ENCODE data around the gene WBP2NL.

DNA sequence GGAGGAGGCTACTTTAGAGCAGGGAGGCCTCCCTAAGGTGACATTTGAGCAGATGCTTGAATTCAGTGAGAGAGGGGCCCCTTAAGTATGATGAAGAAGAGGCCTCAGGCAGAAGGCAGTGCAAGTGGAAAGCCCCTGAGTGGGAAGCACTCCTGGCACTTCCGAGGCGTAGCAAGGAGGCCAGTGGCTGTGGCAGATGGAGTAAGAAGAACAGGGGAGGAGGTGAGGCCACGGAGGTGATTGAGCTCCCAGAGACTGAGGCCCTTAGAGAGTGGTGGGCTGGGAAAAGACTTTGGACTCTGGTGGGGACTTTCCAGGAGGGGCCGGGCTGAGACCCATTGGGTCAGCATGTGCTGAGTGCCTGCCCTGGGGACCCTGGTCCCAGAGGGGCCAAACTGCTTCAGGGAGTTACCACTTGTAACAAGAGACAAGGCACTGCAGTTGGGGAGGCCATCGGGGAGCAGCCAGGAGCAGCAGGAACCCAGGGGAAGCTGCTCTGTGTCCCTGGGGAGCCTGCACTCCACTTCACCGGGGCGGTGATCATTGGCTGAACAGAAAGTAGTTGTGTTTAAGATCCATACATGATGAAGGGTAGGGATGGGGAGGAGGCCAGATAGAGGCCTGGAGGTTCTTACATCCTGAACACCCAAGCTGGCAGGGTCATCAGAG is 49.2 kb upstream of the WBP2NL start:
- TF ChIP-seq CTCF (IDR thresholded peaks at IDR 0.05; ENCODE audit: insufficient read depth, low read length) (no peak), POLR2AphosphoS5 (IDR thresholded peaks at IDR 0.05; ENCODE audit: low read depth) (no peak)
